Nephron progenitor cell (in vitro differentiated cells): ENCODE results near the gene CHTOP.
"Not testable (repeated sequence)": the region's sequence is repeated elsewhere in the genome, so short reads cannot be mapped to it uniquely, and the experiment has no call there.

Experiments used
- DNase-seq: peaks from one replicate; pipeline ENCODE4 v3.0.0; 2021
- H3K27ac Mint-ChIP-seq: 2 replicates; pipeline ENCODE4 v1.8.0; 2021; ENCODE audit warnings: mild to moderate bottlenecking, moderate library complexity, mixed read lengths
- H3K27me3 Mint-ChIP-seq: 2 replicates; pipeline ENCODE4 v1.8.0; 2021; ENCODE audit warnings: mild to moderate bottlenecking, low read depth, mixed read lengths; ENCODE audit not compliant: poor library complexity
- H3K36me3 Mint-ChIP-seq: 2 replicates; pipeline ENCODE4 v1.8.0; 2021; ENCODE audit warnings: low read depth, mixed read lengths
- H3K4me1 Mint-ChIP-seq: 2 replicates; pipeline ENCODE4 v1.8.0; 2021; ENCODE audit warnings: mixed read lengths
- H3K4me3 Mint-ChIP-seq: 2 replicates; pipeline ENCODE4 v1.8.0; 2021; ENCODE audit warnings: mild to moderate bottlenecking, moderate library complexity, mixed read lengths
- H3K9me3 Mint-ChIP-seq: 2 replicates; pipeline ENCODE4 v1.8.0; 2021; ENCODE audit warnings: mild to moderate bottlenecking, moderate library complexity, mixed read lengths
- CTCF ChIP-seq: fragments of 200-600 bp; sonication (generic); IDR thresholded peaks from 2 replicates; pipeline ENCODE4 v1.5.0; 2021; ENCODE audit warnings: antibody characterized with exemption

The CHTOP gene

GRCh38 chr1:153669606-153670005 lies 35.7 kb downstream of the CHTOP start:
- H3K27ac Mint-ChIP-seq, result peak overlapping the region; percentile 68
- TF ChIP-seq CTCF, result no peak
- DNase-seq, result no peak
- peaks cover 8% of the 10 kb centered on the region for H3K4me1 Mint-ChIP-seq
- no peaks in the 10 kb centered on the region for H3K27me3 Mint-ChIP-seq
- no peak overlapping the region for H3K4me3 Mint-ChIP-seq
- peaks cover 41% of the 10 kb centered on the region for H3K36me3 Mint-ChIP-seq
- H3K9me3 Mint-ChIP-seq, result no peaks in the 10 kb centered on the region

- Mint-ChIP-seq H3K27ac (no peak overlapping the region), H3K4me3 (no peak overlapping the region), H3K27me3 (no peaks in the 10 kb centered on the region), H3K9me3 (no peaks in the 10 kb centered on the region), H3K4me1 (peaks cover 8% of the 10 kb centered on the region), H3K36me3 (peaks cover 33% of the 10 kb centered on the region)
- no peak for DNase-seq
- no peak for TF ChIP-seq CTCF
Observed at GRCh38 chr1:153670257-153670858, 36.5 kb downstream of the CHTOP start.

- H3K4me1 Mint-ChIP-seq, result peaks cover 8% of the 10 kb centered on the region
- TF ChIP-seq CTCF, result no peak
Observed at GRCh38 chr1:153670859-153671627, 37.2 kb downstream of the CHTOP start, which contains the start of gene ILF2. Gene ILF2, minus strand, starts transcription at chr1:153670993. Its CDS starts 71 bp downstream, at chr1:153670922.

GRCh38 chr1:153671628-153672353 lies 37.9 kb downstream of the CHTOP start:
- H3K27ac Mint-ChIP-seq, H3K27me3 Mint-ChIP-seq, H3K4me3 Mint-ChIP-seq, H3K9me3 Mint-ChIP-seq, H3K4me1 Mint-ChIP-seq: not testable (repeated sequence)
- peak; percentile 37 for DNase-seq
- peaks cover 19% of the 10 kb centered on the region for H3K36me3 Mint-ChIP-seq

More at GRCh38 chr1:153670859-153671627, 37.2 kb downstream of the CHTOP start, which contains the start of gene ILF2:
- Mint-ChIP-seq H3K36me3 (peaks cover 26% of the 10 kb centered on the region), H3K27ac (peak within 1 kb of the TSS; percentile 68), H3K4me3 (no peak within 1 kb of the TSS), H3K9me3 (no peaks in the 10 kb centered on the region), H3K27me3 (no peaks in the 10 kb centered on the region)
- DNase-seq, result peak; percentile 96

GRCh38 chr1:153673511-153673910 lies 39.6 kb downstream of the CHTOP start:
- no peaks in the 10 kb centered on the region for H3K9me3 Mint-ChIP-seq
- DNase-seq, result no peak
- peaks cover 14% of the 10 kb centered on the region for H3K27me3 Mint-ChIP-seq
- TF ChIP-seq CTCF, result no peak
- peaks cover 13% of the 10 kb centered on the region for H3K4me1 Mint-ChIP-seq
- no peak overlapping the region for H3K27ac Mint-ChIP-seq
- no peak overlapping the region for H3K4me3 Mint-ChIP-seq
- H3K36me3 Mint-ChIP-seq, result peaks cover 2% of the 10 kb centered on the region
